ENCODE measurements around the gene RBM19.

The RBM19 gene

DNA sequence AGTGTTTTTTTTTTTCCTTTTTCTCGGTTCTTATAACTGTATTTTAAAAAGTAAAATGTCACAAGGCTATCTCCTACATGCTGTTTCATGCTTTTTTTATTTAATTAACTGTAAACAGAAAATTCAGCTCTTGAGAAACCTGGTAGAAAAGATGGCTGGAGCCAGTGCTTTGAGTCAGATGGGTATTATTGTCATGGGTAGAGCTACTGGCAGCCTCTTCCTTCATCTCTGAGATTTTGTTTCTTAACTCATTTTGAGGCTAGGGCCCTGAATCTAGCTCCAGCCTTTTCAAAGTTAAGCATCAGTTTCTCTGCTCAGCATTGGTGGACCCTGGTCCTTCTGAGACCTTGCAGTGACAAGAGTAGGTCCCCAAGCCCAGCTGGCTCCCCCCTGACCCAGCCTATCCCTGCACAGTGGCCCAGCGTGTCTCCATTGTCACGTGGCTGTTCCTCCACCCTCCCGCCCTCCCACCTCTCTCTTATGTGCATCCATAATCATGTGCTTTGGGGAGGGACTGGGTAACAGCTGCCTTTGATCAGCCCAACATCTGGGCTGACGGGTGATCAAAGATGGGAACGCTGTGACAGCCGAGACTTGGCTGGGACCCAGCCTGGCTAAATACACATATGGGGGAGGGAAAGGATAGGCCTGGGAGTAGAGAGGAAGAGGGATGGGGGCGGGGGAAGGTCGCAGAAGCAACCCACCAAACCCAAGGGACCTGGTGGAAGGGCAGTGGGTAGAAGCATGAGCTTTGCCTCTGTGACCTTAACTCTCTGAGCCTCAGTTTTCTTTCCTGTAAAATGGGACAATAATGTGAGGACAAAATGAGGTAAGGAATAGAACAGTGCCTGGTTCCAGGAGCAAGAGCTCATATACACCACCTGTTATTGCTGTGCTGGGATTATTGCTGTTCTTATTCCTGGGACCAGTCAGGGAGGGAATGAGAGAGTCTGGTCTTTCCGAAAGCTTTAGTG is 24.4 kb upstream of the RBM19 start:
- no peak for DNase-seq (ENCODE audit: low read depth)

DNA sequence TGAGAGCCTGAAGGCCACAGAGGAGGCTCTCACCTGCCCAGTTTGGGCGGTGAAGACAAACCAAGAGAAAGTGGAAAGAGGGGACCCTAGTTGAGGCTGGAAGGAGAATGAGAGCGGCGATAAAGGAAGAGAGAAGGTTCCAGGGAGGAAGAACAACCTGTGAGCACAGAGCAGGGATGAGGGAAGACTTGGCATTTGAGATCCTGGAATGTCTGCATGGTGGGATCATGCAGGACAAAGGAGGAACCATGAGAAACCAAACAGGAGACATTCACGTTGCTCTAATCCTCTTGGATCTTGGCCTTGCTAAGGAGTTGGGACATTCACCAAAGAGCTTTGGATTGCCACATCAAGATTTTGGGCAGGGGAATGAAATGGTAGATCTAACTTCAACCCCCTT is 22.9 kb upstream of the RBM19 start:
- DNase-seq (ENCODE audit: low read depth) = no peak

DNA sequence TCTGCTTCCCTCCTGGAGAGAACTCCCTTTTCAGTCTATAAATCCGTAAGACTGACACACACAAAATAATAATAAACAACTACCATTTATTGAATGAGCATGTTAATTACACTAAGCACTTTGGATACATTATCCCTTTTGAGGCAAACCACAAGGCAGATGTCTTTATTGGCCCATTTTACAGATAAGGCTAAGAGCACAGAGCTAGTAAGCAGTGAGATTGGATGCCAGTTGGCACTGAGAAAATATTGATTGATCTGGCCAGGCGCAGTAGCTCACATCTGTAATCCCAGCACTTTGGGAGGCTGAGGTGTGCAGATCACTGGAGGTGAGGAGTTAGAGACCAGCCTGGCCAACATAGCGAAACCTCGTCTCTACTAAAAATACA is 21.9 kb upstream of the RBM19 start:
- DNase-seq (ENCODE audit: low read depth) = no peak

DNA sequence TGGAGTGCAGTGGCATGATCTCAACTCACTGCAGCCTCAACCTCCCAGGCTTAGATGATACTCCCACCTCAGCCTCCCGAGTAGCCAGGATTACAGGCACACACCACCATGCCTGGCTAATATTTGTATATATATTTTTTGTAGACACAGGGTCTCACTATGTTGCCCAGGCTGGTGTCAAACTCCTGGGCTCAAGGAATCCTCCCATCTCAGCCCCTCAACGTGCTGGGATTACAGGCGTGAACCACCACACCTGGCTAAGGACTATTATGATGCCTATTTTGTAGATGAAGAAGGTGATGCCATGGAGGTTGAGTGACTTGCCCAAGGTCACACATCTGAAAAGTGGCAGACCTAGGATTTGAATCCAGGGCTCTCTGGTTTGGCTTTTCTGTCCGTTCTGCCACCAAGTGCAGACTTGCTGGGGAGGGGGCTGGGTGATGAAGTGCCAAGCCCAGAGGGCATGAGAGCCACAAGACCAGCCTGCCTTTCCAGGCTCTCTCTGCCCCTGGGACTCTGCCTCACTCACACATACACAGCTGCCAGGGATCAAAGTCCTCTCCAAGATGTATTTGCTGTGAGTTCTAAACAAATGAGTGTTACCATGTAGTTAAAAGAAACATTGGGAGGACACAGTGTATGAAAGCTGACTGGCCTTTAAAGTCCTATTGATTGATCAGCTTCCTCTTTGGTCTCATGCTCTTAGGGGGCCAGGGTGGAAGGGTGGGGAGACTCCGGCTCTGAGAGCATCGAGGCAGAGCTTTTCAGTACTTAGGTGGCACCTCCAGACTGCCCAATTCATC is 21.3 kb upstream of the RBM19 start:
- DNase-seq (ENCODE audit: low read depth) = no peak

DNA sequence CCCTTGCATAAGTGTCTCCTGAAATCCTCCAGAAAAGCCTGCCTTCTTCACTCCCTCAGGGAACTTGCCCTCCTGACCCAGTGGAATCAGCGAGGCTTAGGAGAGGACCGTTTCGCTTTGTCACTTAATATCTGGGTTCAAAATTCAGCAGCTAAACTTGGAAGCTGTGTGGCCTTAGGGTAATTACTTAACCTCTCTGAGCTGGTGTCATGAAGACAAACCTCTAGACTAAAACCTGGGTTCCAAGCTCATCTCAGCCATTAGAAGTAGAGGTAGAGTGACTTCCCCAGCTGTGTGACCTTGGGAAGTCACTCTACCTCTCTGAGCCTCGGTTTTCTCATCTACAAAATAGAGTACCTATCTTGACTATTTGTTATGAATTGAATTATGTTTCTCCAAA is 18.3 kb upstream of the RBM19 start:
- DNase-seq (ENCODE audit: low read depth) = no peak

DNA sequence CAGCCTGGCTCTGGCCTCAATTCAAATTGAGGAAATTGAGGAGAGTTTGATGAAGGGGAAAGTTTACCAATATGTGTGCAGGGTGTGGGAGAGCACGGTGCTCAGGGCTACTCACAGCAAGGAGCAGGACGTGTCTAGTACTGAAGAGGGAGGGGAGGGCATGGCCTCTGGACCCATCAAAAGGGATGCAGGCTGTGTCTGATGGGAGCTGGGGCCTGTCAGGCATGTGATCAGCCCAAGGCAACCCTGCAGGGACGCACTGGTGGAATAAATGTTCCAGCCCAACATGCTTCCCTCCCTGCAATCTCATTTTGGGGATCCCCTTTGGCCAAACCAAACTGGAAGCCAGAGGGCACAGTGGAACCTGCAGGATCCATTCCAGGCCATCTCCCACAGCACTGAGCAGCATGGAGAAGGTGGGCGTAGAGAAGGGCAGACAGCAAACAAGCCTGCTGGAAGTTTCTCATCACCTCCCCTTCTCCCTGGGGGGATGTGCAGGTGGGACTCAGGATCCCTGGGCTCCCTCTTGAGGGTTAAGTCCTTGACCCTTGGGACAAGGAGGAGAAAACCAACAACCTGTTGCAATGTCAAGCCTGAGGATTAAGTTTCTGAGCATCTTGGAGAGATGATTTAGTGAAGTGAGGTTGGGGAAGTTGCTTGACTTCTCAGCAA is 17.8 kb upstream of the RBM19 start:
- DNase-seq (ENCODE audit: low read depth) = no peak

DNA sequence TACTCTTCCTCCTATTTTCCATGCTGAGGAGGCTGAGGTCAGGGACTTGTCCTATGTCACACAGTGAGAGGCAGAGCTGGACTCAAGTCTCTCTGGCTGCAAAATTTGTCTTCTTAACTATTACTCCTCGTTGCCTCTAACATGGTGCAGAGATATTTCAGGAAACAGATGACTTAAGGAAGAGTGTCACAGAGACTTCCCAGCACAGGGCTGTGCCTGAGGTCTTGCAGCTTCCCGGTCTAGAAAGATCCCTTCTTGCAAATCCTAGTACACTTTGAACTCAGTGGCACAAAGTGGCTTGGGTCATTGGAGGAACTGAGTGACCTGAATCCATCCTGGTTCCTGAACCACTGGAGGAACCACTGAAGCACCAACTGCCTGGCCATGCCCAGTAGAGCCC is 17.1 kb upstream of the RBM19 start:
- no peak for DNase-seq (ENCODE audit: low read depth)

DNA sequence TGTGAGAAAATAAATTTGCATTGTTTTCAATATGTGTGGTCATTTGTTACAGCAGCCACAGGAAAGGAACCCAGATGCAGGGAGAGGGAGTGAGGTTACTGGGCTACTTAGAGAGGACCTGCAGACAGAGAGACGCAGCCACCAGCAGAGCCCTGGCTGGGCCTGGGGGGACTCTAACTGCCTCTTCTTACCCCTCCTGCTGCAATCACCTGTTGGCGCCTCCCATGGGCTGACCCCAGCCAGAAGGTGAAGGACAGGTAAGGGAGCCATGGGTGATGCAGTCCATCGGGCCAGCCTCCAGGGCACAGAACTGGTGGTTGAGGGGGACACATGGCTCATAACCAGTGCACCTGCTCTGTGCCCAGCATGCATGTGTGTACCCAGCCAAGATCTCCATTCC is 15.8 kb upstream of the RBM19 start:
- DNase-seq (ENCODE audit: low read depth) = no peak

DNA sequence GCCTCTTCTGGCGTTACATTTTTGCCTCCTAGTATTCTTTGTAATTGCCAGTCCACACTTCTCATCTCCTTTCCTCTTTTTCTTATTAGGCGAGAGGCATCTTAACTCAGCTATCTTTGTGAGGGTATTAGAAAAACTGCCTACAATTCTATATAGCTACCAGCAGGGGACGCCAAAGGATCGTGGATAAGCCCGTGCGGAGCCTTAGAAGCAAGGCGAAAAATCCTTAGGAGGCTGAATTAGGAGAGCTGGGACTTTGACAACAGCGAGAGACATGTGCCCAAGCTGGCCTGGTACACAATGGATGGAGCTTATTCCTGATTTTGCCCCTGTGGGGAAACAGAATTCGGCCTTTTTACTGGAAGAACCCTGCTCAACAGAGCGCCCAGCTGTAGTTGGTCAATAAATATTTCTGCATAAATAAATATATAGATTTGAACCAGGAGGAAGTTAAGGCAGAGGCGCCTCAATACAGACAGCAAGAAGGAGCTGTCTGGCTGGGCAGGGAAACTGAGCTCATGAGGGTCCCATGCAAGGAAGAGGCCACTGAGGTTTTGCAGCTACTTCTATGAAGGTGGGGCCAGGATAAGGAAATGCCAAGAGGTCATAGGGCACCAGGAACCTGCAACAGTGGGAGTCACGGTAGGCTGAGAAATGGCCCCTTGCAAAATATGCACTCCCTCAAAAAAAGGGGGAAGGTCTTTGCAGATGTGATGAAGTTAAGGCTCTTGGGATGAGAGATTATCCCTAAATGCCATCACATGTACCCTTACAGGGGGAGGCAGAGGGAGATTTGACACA is 14.6 kb upstream of the RBM19 start:
- DNase-seq (ENCODE audit: low read depth) = no peak

DNA sequence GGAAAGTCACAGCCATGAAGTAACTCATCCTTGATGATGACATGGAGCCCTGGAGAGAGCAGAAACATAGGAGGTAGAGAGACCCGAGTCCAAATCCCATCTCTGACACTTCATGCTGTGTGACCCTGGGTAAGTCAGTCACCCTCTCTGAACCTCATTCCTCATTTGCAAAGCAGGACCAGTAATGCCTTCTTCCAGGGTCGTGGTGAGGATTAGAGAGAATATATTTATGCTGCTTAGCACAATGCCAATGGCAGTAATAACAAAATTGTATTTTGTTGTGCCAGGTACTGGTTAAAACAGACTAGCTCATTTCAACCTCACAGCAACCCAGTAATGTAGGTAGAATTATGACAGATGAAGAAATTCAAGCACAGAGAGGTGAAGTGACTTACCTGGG is 13.9 kb upstream of the RBM19 start:
- DNase-seq (ENCODE audit: low read depth) = no peak

DNA sequence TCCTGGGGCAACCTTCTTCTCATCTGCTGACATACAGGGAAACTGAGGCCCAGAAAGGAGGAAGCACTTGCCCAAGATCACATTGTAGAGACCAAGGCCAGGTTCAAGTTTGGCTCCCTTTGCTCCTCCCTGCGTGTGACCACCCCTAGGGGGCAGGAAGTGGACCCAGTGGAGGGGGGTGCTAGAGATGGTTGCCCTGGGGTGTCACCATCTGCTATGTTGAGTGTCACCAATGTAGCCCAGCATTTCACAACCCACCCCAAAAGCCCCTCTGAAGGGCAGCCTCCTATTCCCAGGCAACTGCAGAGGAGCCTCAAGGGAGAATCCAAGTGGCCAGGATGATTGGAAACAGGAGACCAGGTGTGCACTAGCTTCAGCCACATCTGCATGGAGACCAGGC is 12.0 kb upstream of the RBM19 start:
- no peak for DNase-seq (ENCODE audit: low read depth)

DNA sequence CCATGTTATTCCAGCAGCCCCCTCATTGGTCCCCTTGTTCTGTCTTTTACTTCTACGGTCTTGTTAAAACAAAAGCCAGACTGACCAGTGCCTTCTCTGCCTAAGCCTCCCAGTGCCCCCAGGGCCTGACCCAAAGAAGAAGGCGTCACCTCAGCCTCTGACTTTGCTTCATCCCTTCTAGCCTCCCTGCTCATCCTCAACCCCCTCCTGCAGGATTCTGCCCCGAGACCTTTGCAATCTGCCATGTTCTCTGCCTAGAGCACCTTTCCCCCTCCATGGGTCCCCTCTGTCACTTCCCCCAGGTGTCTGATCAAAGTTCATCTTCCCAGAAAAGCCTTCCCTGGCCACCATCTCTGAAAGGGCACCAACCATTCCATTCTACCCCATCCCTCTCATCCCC is 7.9 kb upstream of the RBM19 start:
- DNase-seq (ENCODE audit: low read depth) = no peak

DNA sequence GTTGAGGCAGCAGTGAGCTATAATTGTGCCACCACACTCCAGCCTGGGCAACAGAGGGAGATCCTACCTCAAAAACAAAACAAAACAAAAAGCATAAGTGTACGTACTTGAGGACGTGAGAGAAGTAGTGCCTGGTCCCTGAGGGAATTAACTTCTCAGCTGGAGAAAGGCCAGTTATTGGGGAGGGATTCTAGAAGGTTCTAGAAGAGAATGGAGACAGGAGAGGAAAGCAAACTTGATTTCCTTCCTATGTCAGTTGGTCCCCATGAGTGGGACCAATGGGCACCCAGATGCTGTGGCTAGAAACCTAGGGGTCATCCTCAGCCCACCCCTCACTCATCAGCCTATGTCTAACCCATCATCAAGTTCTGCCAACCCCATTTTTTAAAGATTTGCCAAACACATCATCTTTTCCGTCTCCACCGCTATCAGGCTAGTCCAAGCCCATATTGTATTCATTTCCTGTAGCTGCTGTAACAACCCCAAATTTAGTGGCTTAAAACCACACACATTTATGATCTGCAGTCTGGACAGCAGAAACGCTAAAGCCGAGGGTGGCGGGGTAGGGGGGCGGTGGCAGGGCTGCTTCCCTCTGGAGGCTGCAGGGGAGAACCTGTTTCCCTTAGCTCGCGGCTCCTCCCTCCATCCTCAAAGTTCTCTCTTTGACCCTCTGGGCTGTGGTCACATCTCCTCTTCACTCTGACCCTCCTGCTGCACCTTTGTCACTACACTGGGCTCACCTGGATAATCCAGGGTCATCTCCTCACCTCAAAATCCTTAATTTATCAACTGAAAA is 7.2 kb upstream of the RBM19 start:
- no peak for DNase-seq (ENCODE audit: low read depth)

DNA sequence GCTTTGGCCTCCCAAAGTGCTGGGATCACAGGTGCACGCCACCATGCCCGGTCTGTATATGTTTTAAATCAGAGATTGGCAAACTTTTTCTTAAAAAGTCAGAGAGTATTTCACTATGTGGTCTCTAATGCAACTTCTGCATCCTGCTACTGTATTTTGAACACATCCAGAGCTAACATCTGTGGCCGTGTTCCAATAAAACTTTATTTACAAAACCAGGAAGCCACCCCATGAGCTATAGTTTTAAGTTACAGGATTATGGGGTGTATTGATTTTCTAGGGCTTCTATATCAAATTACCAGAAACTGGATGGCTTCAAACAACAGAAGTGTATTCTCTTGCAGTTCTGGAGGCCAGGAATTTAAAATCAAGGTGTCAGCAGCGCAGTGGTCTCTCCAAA is 5.3 kb upstream of the RBM19 start:
- DNase-seq (ENCODE audit: low read depth) = no peak

DNA sequence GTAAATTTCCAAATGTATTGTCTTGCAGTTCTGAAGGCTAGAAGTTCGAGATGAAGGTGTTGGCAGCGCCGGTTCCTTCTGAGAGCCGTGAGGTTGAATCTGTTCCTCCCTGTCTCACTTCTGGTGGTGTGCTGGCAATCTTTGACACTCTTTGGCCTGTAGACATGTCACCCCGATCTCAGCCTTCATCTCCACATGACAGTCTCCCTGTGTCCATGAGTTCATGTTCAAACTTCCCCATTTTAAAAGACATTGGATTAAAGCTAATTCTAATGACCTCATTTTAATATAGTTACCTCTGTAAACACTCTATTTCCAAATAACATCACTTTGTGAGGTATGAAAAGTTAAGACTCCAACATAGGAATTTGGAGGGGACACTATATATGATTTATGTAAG is 4.1 kb upstream of the RBM19 start:
- DNase-seq (ENCODE audit: low read depth) = no peak

DNA sequence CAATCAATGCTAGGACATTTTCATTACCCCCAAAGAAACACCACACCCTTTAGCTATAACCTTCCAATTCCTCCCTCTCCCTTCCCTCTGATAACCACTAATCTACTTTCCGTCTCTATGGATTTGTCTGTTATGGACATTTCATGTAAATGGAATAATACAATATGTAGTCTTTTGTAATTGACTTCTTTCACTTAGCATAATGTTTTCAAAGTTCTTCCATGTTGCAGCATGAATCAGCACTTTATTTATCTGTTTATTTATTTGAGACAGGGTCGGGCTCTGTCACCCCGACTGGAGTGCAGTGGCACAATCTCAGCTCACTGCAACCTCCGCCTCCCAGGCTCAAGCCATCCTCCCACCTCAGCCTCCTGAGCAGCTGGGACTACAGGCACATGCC is 1.2 kb upstream of the RBM19 start:
- no peak for DNase-seq (ENCODE audit: low read depth)

DNA sequence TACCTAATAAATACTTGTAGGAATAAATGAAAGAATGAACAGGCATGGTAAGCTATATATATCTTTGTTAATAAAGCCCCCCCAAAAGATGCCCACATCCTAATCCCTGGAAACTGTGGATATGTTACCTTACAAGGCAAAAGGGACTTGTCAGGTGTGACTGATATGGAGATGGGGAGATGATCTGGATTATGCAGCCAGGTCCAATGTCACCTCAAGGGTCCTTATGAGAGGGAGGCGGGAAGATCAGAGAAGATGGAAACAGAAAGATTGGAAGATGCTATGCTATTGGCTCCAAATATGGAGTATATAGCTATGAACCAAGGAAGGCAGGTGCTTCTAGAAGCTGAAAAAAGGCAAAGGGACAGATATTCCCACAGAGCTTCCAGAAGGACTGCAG is 3.4 kb downstream of the RBM19 start:
- no peak for DNase-seq (ENCODE audit: low read depth)

DNA sequence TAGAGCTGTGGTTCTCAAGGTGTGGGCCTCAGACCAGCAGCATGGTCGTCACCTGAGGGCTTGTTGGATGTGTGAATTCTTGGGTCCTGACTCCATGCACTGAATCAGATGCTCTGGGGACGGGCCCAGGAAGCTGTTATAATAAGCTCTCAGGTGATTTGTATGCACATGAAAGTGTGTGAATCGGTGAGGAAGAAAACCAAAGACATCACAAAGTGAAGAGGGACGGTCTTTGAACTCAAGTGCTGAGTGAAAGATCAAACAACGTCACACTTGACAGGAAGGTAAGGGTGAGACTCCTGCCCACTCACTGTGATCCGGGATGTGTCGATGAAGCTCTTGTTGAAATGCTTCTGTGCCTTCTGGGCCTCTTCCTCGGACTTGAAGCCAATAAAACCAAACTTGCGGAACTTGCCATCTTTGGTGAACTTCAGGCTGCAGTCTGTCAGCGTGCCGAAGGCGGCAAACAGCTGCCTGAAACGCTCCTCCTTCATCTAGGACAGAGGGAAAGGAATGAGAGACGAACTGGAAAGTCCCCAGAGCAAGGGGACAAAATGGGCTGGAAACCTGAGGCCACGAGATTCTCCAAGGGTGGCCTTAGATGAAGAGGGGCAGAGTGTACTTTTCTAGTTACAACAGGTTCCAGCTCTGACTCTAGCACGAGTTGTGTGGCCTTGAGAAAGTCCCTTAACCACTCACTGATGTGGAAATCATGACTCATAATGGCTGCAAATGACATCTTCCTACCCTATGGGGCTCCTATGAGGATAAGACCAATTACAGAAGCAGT is 4.0 kb downstream of the RBM19 start:
- DNase-seq (ENCODE audit: low read depth) = no peak

DNA sequence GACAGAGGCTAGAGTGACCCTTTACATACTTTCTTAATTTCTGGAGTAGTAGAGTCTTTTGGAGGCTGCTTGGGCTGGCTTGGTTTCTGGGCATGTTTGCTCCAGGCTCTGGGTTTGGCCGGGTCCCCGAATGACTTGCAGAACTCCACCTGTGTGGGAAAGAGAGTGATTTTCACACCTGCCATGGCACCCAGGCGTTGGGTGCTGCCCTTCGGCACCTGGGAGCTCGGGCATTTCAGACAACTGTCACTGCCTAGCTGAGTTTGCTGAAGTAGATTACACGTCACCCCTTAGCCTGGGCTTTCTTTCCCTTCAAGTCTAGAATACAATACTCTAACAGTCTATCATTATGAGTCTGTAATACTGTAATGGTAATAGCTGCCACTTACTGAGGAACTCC is 6.1 kb downstream of the RBM19 start:
- no peak for DNase-seq (ENCODE audit: low read depth)

DNA sequence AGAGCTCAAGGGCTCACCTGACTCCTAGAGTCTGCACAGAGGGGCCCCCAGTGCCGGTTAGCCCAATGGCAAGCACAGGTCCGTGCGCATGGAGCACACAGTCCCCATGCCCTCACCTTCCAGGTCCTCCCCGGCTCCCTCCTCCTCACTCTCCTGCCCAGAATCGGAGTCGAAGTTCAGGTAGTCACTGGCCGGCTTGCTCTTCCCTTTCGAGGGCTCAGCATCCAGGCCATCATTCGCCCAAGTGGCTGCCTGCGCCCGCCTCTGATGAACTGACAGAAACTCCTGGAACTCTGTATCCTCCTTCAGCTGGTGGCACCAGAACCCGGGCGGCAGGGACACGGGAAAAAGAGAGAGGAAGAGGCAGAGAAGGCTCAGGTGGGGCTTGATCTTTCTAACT is 7.0 kb downstream of the RBM19 start:
- no peak for DNase-seq (ENCODE audit: low read depth)
